Measurements from ENCODE around the gene BMPR1B.
A peak's percentile ranks its signal among the peaks of the same experiment; 100 is the strongest.
"Not testable (repeated sequence)": the region's sequence is repeated elsewhere in the genome, so short reads cannot be mapped to it uniquely, and the experiment has no call there.

BMPR1B gene

DNA sequence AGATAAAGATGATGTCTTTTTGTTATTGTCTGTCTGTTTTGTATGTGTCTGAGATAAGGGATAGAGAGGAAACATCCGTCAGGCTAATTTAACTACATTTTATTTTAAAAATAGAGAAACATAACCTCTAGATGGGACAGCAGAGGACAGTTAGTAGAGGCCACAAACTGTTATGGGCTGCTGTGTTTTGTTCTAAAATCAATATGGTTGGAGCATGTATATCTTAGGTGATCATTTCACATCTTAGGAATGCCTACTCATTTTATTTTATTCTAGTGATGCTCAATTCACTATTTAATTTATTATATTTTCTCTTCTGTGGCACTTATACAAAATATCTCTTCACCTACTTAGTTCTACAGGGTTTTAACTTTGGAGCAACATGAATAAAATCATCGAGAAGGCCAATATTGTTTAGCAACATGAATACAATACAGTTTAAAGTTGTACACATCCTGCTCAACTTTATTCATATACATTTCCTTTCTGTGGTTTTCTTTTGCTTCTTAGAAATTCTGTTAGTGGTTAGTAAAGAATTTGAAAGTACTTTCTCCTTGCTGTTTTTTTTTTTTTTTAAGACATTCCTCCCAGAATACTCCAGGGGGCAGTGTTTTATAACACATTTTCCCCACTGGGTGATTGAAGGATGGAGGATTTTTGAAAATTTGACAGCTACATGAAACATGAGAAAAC, 398.1 kb downstream of the BMPR1B start:
- peak; percentile 80 for DNase-seq

DNA sequence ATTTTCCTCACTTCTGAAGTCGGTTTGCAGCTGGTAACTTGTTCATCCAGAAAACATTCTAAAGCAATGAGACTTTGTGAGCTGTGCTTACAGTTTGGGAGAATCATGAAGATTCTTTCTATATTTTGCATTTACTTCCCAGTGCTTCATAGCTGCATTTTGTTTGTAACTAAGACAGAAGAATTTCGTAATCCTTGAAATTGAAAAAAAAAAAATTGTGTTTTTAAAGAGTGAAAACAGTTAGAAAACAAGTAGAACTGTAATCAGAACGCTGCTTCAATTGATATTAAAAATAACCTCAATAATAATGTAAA, 398.7 kb downstream of the BMPR1B start:
- DNase-seq, result no peak

DNA sequence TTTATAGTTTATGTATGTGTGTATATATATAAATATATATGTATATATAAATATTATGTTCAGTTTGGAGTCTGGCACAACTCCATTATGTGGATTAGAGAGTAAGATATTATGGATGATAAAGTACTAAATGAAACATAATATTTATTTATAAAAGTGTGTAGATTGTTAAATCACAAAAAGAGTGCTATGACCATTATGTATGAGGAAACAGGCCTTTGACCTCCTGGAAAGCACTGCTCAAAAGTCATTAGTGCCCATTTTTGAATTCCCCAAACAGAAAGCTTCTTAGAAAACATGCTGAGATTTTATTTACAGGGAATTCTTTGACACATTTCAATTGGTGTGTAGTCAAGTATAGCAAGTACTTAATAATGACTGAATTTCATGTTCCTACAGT, 399.8 kb downstream of the BMPR1B start:
- no peak for DNase-seq

DNA sequence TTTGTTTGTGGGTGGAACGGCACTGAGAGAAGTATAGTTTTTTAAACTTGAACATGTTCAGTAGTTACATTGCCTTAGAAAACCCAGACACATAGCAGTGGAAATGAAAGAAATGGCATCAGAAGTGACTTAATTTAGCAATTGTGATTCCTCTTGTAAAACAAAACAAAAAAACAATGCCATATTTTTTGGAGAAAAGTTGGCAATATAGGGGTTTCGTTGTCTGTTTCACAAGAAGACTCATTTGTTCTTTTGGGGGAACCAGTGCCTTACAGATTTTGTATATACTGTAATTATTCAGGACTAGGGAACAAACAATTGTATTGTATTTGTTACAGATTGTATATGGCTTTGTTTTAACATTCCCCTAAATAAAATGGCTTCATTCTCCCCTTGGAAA, 400.3 kb downstream of the BMPR1B start:
- DNase-seq, result no peak

DNA sequence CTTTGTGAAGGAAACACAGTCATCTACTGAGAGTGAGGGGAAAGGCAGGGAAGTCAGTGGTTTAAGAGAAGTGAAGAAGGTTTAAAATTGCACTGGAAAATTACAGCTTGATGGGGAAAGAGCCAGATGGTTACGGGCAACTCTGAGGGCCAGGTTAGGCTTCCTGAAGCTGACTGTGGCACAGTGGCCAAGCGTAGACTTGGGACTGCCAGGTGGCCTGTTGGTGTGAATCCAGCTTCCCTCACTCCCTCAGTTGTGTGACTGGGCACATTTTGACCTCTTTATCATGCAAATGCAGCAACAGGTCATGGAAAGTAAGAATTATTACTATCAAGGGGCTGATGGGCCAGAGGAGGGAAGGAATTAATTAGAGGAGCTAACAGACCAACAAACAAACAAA, 400.9 kb downstream of the BMPR1B start:
- no peak for DNase-seq

DNA sequence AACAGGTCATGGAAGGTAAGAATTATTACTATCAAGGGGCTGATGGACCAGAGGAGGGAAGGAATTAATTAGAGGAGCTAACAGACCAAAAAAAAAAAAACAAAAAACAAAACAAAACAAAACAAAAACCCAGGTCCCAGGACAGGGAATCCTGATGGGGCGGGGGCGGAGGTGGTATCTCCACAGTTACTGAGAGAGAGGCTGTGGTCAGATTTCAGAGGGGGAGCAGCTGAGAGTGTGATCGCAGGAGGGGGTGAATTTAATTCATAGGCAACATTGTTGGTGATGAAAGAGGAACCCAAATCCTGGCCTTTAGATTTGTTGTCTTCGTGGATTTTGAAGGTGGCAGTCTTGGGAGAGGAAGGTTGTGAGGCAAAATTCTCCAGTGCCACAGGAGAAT, 401.6 kb downstream of the BMPR1B start:
- no peak for DNase-seq

GRCh38 chr4:95161781-95162469, 404.2 kb downstream of the BMPR1B start:
- no peak for DNase-seq

GRCh38 chr4:95162867-95163266, 405.1 kb downstream of the BMPR1B start:
- no peak for DNase-seq

DNA sequence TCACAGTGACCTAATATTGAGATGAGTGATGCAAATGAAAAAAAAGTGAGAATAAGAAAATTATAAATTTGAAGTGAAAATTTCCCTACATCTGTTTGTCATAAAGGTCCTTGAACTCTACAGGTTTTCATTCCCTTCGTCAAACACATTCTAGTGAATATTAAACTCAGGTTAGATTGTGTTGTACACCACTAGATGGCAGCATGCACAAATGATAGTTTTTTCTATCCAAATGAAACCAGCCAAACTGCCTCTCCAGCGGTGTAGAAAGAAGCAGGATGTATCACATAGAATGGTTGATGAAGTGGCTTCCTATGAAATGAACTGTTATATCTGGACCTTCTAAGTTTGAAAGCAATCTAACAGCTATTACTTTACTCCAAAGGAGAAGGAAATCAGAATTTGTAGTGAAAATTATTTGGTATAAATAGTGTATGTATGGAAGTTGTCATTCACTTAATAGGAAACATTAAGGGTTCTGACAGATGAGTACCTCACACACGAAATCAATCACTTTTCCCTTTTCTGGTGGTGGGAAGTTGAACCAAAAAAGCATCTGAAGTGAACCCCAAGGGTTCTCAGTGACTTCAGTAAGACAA, 408.3 kb downstream of the BMPR1B start:
- DNase-seq, result peak; percentile 69

DNA sequence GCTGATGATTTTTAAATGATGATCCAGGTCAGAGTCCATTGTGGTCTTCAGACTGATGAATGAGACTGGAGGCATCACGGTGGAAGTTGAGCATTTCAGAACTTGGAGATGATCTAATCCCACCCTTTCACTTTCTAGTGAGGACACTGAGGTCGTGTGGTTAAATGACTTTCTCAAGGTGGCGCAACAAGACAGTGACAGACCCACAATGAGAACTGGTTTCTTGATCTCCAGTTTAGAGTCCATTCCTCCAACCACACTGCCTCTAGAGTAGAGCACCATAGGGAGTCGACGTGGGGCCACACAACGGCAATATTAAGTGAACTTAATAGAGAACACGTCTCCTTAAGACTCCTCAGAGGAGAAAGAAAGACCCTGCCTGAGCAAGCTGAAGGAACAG, 410.1 kb downstream of the BMPR1B start:
- DNase-seq, result no peak

- no peak for DNase-seq
These were observed 412.4 kb downstream of the BMPR1B start for GRCh38 chr4:95170176-95170575.

DNA sequence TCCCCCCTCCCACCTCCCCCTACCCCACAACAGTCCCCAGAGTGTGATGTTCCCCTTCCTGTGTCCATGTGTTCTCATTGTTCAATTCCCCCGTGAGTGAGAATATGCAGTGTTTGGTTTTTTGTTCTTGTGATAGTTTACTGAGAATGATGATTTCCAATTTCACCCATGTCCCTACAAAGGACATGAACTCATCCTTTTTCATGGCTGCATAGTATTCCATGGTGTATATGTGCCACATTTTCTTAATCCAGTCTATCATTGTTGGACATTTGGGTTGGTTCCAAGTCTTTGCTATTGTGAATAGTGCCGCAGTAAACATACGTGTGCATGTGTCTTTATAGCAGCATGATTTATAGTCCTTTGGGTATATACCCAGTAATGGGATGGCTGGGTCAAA, 413.6 kb downstream of the BMPR1B start:
- not testable (repeated sequence) for DNase-seq

GRCh38 chr4:95178938-95179337, 421.2 kb downstream of the BMPR1B start:
- no peak for DNase-seq

DNA sequence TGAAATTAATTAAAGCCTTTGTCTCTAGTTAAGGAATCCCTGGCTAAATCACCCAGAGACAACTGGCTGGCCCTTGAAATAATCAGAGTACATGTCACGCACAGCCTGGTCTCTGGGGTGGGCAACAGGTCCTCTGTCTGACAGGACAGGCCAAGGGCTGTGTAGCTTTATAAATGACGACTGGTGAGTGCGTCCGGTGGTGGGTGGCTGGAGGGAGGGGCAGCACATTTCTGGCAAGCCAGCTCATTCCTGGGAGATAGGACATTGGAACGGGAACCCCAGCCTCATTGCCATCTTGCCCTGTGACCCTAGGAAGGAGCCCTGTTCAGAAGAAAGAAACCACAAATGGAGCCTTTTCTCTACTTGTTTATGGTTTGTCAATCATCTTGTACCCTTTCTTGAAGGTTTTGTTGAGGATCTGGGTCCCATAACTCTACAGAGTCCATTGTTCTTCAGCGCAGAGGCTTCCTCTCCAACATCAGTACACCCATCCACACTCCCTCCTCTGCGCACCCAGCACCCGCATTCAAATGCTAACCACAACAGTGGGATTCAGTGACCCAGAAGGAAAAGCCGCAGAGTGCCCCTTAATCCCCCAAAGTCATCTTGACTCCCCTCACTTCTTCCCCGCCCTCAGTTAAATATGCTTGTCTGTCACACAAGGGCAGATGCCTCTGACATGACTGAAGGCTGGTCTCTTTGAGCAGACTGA, 422.9 kb downstream of the BMPR1B start:
- DNase-seq, result no peak

DNA sequence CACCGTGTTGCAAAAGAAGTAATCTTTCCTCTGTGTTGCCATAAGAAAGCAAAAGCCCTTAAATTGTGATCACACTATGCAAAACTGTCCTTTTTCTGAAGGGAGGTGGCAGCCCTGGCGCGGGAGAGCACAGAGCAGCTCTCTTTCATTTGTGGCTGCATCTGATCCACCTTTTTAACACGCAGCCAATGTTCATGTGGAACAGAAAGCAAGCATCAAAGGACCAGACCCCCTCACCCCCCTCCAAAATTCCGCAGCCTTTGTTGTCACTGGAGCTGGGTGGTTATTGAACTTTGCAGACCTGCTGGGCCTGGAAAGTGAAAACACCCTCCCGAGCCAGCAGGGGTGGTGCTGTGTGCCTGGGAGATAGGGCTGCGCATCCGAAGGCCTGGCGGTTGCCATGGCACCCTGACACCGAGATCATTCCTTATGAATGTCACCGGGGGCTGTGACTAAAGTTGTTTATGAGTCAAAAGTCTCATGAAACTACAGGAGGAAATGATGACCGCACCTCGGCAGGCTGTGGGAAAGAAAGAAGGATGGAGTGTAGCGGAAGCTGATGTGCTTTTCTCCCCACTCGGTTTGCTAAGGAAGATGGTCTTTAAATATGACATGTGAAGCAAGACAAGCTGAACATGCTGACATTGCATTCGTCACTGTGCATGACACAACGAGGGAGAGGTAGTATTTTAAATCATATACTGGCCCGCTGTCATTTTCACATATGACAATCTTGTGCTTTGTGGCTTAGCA, 423.7 kb downstream of the BMPR1B start:
- DNase-seq, result peak; percentile 56

DNA sequence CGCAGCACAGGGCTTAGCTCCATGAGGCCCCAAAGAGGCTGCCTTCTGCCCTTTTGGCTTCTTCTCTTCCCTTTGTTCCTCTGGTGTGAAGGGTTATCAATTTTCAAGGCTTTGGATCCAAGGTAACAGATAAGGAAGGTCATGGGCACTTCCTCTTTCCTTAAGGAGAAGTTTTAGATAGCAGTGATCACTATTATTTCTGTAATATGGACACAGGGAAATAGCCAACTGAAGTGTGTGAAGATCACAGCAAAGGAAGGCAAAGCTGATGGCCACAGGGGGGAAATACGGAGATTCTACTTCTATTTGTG, 424.2 kb downstream of the BMPR1B start:
- no peak for DNase-seq

DNA sequence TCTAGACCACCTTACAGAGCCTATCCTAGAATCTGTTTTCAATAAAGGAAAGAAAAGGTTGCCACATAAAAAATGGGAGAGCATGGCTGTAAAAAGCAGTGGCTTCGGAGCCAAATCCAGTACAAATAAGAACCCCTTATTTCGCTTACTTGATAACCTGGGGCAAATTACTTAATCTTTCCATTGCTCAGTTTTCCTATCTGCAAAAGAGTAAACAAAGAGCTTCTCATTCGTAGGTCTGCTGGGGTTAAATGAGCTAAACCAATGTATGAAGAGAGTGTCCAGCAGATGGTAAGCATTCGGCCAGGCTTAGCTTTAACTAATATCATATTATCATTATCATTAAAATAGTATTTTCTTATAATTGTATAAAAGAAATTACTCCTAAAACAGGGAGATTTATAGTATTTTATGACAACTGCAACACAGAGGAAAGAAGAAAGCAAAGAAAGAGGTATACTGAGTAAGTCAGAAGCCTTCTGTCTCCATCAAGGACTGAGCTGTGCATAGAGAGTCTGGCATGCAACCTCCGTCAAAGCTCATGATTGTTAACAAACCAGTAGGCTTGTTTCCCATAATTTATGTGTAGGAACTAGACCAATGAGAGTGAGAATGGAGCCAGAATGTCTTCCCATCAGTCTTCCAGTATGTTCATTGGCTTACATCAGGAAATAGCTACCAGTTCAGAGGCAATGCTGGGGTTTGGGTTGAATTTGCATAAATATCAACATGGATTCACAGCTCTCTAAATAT, 426.1 kb downstream of the BMPR1B start:
- no peak for DNase-seq

DNA sequence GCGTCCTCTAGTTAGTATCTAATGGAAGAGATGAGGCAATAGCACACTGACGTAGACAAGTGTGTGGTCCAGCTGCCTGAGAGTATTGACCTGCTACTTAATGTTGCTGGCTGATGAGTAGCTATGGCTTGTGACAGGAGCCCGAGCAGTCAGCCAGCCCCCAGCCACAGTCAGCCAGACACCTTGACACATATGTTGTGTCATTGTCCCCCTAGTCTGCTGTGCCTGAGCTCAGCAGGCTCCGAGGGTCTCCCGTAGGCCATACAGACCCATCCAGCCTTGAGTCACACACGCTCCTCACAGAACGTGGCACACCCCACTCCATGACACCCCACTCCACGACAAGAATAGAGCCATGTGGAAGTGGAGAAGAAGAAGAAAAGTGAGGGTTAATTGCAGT, 428.9 kb downstream of the BMPR1B start:
- DNase-seq, result no peak

- DNase-seq, result no peak
These were observed 431.1 kb downstream of the BMPR1B start for GRCh38 chr4:95188701-95189370.

DNA sequence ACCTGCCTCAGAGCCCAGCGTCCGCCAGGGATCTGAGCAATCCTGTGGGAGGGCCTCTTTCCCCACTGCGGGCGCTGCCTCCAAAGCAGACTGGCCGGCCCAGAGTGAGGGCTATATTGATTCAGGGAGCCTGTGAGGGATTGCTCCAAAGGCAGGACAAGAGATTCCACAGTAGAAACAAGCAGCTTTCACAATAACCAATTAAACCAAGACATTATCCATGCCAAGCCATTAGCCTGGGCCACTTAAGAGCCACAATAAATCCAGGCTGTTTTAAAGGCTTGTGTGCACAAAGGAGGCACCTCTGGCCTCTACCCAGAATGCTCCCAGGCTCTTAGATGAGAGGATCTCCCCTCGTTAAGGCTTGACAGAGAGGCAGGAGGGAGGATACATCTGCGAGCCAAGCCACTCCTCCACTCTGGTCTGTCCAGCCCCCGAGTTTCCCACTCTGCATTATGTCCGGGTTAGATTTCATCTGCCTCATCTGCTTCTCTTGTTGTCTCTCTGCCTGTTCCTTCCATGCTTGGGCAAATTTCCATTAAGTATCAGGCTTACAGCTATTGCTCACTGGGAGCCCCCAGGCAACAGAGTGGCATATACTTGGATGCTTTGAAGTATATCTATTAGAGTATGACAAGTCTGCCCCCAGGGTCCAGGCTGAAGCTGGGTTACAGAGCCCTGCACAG, 433.1 kb downstream of the BMPR1B start:
- no peak for DNase-seq

DNA sequence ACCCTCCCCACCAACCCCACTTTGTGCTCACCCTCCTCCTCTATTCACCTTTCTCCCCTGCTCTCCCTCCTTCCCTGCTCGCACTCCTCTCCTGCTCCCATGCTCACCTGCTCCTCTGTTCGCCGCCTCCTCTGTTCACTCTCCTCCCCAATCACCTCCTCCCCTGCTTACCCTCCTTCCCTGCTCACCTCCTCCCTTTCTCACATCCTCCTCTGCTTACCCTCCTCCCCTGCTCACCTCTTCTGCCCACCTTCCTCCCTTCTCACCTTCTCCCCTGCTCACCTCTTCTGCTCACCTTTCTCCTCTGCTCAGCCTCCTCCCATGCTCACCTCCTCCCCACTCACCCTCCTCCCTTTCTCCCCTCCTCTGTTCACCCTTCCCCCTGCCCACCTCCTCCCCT, 433.8 kb downstream of the BMPR1B start:
- DNase-seq, result no peak
